GM10266 (cell line): ENCODE results near the gene PRDM12.

Experiments
- DNase-seq: peaks from one replicate; pipeline ENCODE4 v3.0.0; 2012; ENCODE audit errors: extremely low spot score
- TF ChIP-seq, protein P1 (sequence below): IDR thresholded peaks from 2 replicates; pipeline ENCODE4 v1.5.1; 2012; ENCODE audit warnings: mild to moderate bottlenecking, low read depth; ENCODE audit not compliant: control insufficient read depth, insufficient read depth; ENCODE audit errors: missing control alignments

Gene PRDM12

DNA sequence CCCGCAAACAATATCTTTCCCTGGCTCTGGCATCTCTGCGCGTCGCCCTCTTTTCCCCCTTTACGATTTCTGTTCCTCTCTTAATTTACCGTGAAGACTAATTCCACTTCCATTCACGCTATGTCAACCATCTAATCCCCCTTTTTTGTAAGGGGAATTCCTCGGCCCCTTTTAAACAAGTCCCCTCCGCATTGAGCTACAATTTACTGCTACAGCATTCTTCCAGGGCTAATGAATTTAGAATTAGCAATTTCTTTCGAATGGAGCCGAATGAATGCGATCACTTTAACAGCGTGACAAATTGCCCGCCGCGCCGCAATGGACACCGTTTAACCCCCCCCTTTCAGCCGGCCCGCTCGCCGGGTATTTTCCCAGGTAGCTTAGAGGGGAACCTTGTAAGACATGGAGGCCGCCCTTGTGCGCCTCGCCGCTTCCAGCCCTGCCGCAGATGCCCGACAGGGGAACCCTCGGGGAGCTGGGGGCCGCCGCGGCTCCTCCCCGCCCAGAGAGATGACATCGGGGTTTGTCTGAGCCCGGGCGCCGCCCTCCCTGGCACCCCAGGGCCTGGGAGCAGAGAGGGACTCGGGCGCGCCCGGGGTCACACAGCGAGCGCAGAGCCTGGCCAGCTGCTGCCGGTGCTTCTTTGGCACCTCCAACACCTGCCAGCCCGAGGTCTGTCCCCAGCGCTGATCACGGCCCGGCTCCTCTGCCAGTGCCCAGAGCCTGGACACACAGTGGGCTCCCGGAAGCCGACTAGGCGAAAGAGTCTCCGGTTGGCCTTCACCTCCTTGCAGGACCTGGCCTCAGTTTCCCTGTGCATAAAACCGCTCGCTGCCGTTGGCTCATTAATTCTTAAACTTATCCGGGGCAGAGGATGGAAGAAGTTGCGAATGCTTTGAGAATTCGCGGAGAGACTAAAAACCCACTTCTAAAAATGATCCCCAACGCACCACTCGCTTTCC lies 1.3 kb downstream of the PRDM12 start:
- peak; percentile 52 for DNase-seq
- TF ChIP-seq, protein P1, sequence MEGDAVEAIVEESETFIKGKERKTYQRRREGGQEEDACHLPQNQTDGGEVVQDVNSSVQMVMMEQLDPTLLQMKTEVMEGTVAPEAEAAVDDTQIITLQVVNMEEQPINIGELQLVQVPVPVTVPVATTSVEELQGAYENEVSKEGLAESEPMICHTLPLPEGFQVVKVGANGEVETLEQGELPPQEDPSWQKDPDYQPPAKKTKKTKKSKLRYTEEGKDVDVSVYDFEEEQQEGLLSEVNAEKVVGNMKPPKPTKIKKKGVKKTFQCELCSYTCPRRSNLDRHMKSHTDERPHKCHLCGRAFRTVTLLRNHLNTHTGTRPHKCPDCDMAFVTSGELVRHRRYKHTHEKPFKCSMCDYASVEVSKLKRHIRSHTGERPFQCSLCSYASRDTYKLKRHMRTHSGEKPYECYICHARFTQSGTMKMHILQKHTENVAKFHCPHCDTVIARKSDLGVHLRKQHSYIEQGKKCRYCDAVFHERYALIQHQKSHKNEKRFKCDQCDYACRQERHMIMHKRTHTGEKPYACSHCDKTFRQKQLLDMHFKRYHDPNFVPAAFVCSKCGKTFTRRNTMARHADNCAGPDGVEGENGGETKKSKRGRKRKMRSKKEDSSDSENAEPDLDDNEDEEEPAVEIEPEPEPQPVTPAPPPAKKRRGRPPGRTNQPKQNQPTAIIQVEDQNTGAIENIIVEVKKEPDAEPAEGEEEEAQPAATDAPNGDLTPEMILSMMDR: no peak

DNA sequence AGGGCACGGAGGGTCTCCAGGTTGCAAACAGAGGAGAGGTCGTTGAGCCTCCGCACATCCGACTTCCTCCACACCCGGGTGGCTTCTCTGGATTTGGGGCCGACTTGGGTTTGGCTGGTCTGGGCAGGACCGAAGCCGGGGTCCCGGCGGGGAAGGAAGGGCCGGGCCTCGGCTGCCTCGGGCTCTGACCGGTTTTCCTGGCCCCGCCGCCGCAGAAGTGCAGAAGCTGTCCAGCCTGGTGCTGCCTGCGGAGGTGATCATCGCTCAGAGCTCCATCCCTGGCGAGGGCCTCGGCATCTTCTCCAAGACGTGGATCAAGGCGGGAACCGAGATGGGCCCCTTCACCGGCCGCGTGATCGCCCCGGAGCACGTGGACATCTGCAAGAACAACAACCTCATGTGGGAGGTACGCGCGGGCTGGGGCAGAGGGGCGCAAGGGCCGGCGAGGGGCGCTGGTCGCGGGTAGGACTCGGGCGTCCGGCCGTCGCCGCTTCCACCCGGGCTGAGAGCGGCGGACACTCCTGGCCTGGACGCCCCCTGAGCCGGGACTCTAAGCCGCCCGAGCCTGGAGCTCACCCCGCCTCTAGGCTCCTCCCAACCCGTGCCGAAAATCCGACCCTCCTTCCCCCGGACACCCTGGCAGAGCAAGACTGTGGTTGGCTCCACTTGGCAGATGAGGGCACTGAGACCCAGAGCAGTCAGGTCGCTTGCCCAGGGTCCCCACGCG lies 2.2 kb downstream of the PRDM12 start:
- TF ChIP-seq, protein P1: no peak
- peak; percentile 43 for DNase-seq

DNA sequence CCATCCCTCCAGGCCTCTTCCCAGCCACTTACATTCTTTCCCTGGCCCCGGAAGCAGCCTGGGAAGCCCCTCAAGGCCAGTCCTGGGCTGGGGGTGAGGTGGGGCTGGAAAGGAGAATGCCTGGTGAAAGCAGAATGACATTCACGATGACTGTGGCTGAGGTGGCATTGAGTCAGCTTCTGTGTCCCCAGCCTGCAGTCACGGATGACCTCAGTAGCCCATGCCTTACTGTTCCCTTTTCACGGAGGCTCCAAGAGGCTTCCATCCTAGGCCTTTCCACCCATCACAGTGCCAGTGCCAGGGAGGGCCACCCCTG lies 2.7 kb downstream of the PRDM12 start:
- no peak for DNase-seq
- TF ChIP-seq, protein P1: no peak

DNA sequence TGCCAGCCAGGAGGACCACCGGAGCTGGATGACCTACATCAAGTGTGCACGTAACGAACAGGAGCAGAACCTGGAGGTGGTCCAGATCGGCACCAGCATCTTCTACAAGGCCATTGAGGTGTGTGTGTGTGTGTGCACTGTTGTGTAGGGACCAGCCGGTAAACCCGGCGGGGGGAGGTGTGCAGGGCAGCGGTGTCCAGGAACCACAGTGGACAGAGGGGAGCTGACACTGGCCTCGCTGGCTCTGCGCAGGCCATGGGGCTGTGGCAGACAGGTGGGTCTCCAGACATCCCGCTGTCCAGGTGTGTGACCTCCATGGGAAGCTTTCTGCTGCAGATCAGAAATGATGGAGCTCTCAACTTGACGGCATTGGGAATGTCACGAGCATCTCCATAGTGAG lies 3.8 kb downstream of the PRDM12 start:
- TF ChIP-seq, protein P1: no peak
- no peak for DNase-seq

DNA sequence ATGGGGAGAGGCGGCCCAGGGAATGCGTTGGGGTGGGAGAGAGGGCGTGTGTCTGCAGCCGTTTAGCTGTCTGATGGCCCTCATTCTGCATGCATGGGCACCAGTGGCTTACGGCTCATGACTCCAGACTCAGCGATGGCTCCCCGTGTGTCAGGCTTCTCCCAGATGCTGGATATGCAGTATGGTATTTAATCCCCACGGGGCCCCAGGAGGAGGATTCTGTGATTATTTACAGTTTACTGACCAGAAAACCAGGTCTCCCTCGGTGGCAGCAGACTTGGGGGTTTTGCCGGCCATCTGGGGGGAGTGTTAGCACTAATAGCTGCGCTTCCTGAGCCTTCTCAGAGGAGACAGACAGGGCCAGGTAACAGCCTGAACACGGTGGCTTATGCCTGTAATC lies 4.3 kb downstream of the PRDM12 start:
- DNase-seq: no peak
- TF ChIP-seq, protein P1: no peak

DNA sequence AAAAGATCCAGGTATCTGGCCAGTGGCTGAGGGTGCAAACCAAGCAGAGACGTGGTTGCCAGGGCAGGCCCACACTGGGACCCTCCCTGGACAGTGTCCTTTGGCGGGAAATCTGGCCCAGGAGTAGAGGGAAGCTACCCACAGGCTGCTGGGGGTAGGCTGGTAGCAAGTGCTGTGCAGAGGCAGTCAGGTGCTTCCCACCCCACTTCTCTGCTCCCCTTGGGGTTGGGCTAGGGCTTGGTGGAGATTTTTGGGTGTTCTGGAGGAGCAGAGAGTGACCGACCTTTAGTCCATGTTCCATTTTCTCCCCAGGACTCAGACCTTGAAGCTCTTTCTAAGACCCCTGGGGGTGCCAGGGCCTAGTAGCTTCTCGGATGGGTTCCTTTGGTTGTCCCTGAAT lies 5.6 kb downstream of the PRDM12 start:
- TF ChIP-seq, protein P1: no peak
- no peak for DNase-seq

DNA sequence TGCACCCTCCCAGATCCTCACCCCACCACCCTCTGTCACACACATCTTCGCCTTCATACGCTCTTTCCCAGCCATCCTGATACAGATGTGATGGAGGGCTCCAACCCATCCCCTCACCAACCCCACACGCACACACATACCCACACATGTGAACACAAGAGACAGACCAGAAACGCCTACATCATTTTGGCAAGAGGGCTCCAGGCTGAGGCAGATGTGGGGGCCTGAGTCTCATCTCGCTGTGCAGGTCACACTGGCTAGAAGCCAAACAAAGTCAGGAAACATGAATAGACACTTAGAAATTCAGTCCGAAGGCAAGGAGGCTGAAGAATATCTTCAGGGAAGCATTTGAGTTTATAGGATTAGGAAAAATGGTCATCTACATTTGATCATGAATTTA lies 6.2 kb downstream of the PRDM12 start:
- TF ChIP-seq, protein P1: no peak
- DNase-seq: no peak
